ENCODE data around the gene SLC25A41.

SLC25A41 gene

GRCh38 chr19:6452223-6452614 is 18.7 kb upstream of the SLC25A41 start:
- no peak overlapping the region for H3K27ac ChIP-seq
- no peak for TF ChIP-seq ZFX (IDR thresholded peaks at IDR 0.05)
- TF ChIP-seq, protein P1, sequence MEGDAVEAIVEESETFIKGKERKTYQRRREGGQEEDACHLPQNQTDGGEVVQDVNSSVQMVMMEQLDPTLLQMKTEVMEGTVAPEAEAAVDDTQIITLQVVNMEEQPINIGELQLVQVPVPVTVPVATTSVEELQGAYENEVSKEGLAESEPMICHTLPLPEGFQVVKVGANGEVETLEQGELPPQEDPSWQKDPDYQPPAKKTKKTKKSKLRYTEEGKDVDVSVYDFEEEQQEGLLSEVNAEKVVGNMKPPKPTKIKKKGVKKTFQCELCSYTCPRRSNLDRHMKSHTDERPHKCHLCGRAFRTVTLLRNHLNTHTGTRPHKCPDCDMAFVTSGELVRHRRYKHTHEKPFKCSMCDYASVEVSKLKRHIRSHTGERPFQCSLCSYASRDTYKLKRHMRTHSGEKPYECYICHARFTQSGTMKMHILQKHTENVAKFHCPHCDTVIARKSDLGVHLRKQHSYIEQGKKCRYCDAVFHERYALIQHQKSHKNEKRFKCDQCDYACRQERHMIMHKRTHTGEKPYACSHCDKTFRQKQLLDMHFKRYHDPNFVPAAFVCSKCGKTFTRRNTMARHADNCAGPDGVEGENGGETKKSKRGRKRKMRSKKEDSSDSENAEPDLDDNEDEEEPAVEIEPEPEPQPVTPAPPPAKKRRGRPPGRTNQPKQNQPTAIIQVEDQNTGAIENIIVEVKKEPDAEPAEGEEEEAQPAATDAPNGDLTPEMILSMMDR (conservative IDR thresholded peaks at IDR 0.05), result no peak

DNA sequence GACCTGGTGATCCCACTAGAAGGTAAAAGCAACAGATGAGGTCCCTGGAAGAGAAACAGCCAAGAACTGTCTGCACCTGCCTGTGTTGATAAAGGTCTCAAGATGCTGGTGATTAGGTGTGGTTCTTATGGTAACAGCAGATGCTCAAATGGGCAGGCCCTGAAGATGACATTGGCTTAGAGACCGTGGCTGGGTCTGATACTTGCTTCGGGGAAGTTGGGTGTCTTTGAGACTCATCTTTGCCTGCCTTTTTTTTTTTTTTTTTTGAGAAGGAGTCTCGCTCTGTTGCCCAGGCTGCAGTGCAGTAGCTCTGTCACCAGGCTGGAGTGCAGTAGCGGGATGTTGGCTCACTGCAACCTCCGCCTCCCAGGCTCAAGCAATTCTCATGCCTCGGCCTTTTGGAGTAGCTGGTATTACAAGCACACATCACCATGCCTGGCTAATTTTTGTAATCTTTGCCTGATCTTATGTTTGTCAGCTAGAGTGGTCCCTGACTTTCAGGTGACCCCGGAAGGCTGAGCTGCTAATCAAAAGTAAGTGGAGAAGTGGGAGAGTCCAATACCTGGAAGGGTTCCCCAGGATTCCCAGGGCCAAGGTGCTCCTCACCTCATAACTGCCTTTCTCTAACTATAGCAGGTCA is 18.1 kb upstream of the SLC25A41 start:
- no peak overlapping the region for H3K27ac ChIP-seq
- TF ChIP-seq ZFX (IDR thresholded peaks at IDR 0.05), result no peak
- TF ChIP-seq, protein P1 (conservative IDR thresholded peaks at IDR 0.05), result no peak

GRCh38 chr19:6450166-6450565 is 16.6 kb upstream of the SLC25A41 start:
- TF ChIP-seq, protein P1 (conservative IDR thresholded peaks at IDR 0.05), result no peak
- TF ChIP-seq ZFX (IDR thresholded peaks at IDR 0.05), result no peak
- H3K27ac ChIP-seq, result no peak overlapping the region

DNA sequence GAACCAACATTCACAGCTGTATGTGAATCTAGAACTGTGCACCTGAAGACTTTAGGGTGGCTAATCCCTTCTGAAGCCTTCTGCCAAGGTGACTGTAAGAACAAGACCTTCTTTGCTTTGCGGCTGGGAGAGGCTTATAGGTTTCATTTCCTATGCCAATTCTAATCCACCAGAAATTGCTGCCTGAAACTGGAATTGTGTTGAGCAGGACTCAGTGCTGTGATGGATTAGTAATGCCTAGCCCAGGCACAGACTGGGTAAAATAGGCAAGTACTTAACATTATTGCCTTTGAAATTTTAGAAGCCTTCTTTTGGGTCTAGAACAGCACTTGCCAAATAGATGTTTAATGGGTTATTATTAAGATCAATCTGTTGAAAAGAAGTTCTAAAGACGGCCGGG is 14.5 kb upstream of the SLC25A41 start:
- no peak overlapping the region for H3K27ac ChIP-seq
- TF ChIP-seq, protein P1 (conservative IDR thresholded peaks at IDR 0.05), result no peak
- TF ChIP-seq ZFX (IDR thresholded peaks at IDR 0.05), result no peak

GRCh38 chr19:6446452-6446851 is 12.9 kb upstream of the SLC25A41 start:
- TF ChIP-seq, protein P1 (conservative IDR thresholded peaks at IDR 0.05), result no peak
- no peak; the same call in 1 of the 2 replicates for TF ChIP-seq ZFX (IDR thresholded peaks at IDR 0.05)

DNA sequence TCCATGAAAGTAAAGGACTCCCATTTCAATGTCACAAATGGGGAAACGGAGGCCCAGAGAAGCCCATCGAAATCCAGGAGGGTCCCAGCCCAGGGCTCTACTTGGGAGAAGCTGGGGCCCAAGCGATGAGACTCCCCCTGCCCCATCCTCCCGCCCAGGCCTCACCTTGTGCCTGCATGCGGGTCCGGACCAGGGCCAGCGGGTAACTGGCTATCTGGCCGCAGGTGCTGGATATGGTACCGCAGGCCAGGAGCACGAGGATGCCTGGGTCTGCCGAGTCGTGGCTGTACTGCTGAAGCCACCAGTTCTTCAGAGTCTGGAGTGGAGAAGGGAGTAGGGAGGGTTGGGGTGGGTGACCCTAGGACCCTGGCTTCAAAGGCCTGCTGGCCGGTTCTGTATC is 10.4 kb upstream of the SLC25A41 start:
- no peak for TF ChIP-seq ZFX (IDR thresholded peaks at IDR 0.05)
- TF ChIP-seq, protein P1 (conservative IDR thresholded peaks at IDR 0.05), result no peak
- no peak overlapping the region for H3K27ac ChIP-seq

More at GRCh38 chr19:6446452-6446851, 12.9 kb upstream of the SLC25A41 start:
- H3K27ac ChIP-seq, result no peak overlapping the region

GRCh38 chr19:6442087-6442688 is 8.6 kb upstream of the SLC25A41 start:
- TF ChIP-seq ZFX (IDR thresholded peaks at IDR 0.05), result no peak
- TF ChIP-seq, protein P1 (conservative IDR thresholded peaks at IDR 0.05), result no peak
- H3K27ac ChIP-seq, result no peak overlapping the region

All from C4-2B (cell line).